ENCODE data around the gene RBPMS2.

GRCh38 chr15:64740311-64741170 is 34.8 kb downstream of the RBPMS2 start:
- TF ChIP-seq CTCF (IDR thresholded peaks at IDR 0.05): peak; percentile 24
- TF ChIP-seq FOSL2 (IDR thresholded peaks at IDR 0.05; ENCODE audit: borderline replicate concordance, low read depth): no peak
- TF ChIP-seq SMC3 (IDR thresholded peaks at IDR 0.05; ENCODE audit: low read depth, low read length): no peak; the same call in 1 of the 2 replicates
